NCI-H2171 treated with DMSO at 0.1 percent for 48 hours (cell line): Measurements from ENCODE around the gene SRD5A1.

Source experiments
- DNase-seq: peaks from one replicate; lab custom pipeline; 2025; lab: John Stamatoyannopoulos, UW

The SRD5A1 gene

DNA sequence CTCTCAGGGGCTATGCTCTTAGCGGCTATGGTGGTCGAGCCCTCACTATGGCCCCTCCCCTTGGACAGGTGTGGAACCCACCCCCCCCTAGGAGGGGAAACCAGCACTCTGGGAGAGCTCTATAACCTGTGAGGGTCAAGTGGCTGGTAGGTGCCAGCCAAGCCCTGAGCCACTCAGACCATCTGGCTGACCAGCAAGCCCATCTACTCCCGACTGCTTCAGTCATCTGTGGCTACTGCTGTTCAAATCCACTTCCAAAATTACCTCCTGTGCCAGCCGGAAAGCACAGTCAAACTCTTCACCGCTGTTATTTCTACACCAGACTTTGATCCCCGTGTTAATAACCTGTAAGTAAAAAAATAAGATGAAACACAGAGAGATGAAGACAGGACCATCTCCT lies 28.9 kb upstream of the SRD5A1 start:
- DNase-seq, result no peak

DNA sequence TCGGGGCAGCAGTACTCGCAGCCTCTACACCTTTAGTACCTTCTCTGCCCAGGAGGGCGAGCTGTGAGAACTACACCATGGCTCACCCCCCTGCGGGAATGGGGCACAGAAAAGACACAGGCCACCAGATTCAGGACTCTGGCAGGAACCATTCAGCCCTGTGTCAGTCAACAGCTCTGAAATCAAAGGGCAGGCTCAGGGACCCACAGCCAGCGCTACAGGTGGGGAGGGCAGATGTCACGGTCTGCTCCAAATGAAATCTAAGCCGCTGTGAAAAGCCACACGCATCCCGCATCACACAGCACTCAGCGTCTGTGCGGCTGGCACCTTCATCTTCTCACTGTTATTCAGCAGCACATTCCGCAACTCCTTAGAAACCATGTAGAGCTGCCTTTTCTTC lies 28.3 kb upstream of the SRD5A1 start:
- no peak for DNase-seq

- no peak for DNase-seq
Observed at GRCh38 chr5:6606884-6607558, 26.2 kb upstream of the SRD5A1 start.

DNA sequence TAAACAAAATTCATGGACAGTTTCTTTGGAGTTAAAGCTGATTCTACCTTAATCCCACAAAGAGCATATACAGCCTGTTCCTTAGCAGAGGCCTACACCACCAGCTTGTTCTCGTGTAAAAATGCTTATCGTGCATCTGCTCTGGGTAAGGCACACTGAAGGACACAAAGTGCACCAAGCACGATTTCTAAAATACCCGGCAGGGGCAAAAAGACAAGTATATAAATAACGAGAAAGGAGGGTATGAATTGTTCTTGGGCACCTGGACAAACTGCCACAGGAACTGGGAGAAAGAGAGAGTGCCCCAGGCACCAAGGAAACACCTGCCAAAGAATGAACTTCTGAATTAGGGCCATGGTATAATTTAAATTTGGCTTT lies 25.7 kb upstream of the SRD5A1 start:
- no peak for DNase-seq

GRCh38 chr5:6608016-6608415 lies 25.2 kb upstream of the SRD5A1 start:
- no peak for DNase-seq

DNA sequence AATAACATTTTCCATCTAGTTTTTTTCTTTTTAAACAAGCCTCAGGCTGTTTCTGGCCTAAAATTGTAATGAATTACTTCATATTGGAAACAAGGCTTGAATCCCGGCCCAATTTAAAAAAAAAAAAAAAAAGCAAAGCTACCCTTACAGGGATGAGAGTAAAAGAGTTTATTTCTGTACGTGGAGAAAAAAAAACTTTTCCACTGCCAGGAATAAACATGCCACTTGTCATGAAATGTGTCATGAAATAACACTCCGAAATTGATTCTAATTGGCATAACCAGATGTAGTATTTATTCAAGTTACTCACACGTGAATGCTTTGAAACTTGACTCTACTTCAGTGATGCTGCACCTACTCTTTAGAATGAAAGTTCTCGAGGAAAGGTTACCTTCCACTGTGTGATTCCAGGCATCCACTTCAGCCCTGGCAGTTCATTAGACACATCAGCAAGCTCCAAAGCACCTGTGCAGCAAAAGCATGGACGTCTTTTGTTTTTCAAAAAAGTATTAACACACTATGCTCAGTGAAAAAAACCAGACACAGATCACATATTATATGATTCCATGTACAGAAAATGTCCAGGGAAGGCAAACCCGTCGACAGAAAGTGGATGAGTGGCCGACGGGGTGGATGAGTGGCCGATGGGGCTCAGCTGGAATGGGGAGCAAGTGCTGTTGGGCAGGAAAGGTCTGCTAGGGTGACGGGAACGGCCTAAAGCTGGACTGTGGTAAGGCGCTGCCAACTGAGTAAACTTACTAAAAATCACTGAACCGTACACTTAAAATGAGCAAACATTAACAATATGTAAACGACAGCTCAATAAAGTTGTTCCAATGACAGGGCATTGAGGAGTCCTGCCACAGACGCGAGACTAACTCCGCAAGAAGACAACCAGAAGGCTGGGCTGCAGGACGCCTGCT lies 21.6 kb upstream of the SRD5A1 start:
- DNase-seq, result peak; percentile 83

DNA sequence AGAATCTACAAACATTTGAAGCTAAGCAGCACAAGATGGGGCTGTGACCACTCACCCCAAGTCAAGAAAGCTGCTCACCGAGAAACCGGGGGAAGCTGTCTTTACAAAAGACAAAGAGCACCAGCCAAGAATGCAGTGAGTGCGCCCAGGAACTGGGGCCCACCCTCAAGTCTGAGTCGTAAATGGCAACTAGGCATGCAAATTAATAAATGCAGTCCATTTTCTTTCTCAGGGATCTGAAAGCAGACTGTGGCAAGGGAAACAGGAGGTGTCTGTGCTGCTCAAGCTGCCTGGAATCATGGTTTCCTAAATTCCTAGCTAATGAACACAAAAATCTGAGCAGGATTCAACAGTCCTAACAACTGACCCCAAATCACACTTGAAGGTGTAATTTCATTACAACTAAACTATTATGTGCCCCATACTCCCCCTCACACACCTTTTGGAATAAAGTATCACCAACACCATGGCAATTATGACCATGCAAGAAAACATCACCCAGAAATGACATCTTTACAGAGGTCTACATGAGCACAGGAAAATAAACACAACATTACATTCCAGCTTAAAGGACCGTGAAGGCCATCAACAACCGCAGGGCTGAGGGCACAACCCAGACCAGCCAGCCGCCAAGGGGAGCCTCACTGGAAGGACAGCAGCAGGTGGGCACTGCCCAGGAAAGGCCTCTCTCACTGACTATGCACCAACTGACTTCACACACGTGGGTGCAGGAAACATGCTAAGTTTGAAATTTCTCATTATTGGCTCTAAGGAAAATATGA lies 18.0 kb upstream of the SRD5A1 start:
- no peak for DNase-seq

DNA sequence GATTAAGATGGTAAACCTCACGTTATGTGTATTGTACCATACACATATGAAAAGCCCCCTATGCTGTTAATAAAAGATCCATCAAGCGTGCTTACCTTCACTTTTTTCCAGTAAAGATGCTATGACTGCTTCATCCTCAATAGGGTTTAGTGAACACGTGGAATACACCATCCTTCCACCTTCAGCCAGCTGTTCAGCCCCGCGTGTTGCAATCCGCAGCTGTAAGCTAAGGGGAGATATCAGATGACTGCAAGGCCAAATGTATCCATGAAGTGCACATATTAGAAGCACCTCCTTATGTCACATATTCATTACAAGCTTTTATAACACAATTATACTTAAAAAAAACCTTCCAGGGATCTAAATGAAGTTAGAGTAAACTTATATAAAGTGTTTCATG lies 16.6 kb upstream of the SRD5A1 start:
- peak; percentile 28 for DNase-seq

DNA sequence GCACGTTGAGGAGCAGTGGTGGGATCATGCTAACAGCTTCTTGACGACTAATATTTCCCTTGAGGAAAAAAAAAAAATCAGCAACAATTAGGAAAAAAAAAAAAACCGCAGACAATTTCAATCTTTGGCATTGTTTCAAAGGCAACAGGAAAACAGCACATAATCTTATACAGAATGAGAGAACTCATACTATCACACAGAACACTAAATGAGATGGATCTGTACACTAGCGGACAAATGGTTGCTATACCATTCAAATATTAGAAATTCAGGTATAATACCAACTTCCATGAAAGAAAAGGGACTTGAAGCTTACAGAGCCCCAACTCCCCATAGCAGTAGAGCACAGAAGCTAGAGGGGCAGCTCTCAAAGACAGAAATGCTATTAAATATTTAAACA lies 10.0 kb upstream of the SRD5A1 start:
- no peak for DNase-seq

- no peak for DNase-seq
Observed at GRCh38 chr5:6623941-6624340, 9.3 kb upstream of the SRD5A1 start.

DNA sequence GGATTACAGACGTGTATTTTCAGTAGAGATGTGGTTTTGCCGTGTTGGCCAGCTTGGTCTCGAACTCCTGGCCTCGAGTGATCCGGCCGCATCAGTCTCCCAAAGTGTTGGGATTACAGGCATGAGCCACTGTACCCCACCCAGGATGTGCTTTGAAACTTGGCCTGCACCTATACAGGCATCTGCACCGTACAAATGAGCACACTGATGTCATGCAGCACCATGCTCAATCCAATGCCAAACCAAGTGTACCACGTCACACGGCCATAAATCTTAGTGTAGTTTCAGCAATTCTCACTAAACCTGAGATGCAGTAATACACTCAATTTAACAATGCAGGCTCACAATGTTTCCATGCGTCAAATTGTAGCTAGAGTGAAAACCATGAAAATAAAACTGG lies 6.7 kb upstream of the SRD5A1 start:
- DNase-seq, result no peak

DNA sequence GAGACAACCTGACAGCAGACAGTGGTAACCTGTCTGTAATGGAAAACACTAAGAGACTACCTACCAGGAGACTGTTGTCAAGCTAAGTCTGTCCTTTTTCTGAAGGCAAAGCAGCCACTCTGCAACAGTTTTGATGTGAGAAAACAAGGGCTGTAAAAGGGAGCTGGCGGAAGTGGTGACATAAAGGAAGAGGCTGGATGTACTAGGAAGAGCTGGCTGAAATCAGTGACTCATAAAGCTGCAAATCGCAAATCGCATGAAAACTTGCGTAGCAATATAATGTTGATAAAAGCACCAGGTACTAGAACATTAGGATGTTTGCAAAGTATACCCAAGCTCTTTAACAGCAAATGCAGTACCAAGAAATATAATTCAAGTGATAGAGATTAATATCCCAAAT lies 1.8 kb upstream of the SRD5A1 start:
- DNase-seq, result no peak

GRCh38 chr5:6632324-6632887 lies 834 bp upstream of the SRD5A1 start:
- DNase-seq, result peak; percentile 50

DNA sequence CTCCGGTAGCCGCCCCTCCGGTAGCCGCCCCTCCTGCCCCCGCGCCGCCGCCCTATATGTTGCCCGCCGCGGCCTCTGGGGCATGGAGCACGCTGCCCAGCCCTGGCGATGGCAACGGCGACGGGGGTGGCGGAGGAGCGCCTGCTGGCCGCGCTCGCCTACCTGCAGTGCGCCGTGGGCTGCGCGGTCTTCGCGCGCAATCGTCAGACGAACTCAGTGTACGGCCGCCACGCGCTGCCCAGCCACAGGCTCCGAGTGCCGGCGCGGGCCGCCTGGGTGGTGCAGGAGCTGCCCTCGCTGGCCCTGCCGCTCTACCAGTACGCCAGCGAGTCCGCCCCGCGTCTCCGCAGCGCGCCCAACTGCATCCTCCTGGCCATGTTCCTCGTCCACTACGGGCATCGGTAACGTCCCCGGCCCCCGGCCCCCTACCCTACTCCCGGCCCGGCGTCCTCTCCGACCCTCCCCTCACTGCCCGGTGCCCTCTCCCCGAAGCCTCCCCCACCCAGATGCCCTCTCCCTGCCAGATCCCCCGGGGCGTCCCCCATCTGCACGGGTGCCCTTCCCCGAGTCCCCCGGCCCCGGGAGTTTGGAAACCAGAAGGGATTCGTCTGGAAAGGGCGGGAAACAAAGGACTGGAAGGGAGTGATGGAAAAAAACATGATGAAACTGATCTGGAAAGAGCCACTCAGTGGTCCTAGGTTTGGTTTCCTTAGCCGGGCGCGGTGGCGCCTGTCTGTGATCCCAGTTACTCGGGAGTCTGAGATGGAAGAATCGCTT lies 417 bp downstream of the SRD5A1 start:
- peak; percentile 70 for DNase-seq

DNA sequence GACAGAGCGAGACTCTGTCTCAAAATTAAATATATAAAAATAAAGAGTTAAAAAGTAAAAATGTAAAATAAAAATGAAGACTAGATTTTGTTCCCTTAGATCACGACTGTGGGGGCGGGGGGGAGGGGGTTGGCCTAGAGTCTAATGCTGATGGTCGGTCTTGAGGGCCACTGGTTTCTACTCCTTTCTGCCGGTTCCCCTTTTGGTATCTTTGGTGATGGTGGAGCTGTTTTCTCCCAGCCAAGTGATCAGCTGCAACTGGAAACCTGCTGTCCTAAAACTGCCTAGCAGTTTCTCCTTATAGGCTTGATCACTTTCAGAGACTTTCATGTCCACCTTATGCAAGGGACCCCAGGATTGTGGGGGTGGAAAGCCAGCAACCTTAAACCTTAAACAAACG lies 1.1 kb downstream of the SRD5A1 start:
- DNase-seq, result peak; percentile 9

DNA sequence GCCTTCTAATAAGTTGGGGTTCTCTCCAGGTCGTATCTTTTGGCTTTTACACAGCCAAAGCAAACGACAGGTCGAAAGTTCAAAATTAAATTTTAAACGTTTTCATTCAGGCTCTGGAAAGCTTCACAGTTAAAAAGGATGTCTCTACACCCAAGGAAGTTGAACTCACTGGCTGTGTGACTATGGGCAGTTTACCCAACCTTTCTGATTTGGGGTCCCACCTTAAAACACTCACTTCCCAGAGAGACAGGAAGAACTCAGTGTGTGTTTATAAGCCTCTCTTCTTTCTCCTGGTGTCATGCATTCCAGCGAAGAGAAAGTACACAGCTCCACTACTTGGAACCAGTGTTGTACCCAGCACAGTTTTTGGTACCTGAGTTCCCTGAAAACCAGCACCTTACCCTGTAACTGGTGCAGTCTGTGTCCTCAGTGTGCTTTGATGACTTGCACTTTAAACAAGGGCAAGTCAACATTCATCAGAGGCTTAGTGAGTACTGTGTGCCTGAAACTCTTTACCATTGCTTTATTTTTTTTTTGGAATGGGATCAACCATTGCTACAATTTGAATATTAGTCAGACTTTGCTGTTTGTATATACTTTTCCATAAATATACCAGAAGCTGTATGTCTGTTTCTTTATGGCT lies 1.7 kb downstream of the SRD5A1 start:
- DNase-seq, result no peak

- no peak for DNase-seq
Observed at GRCh38 chr5:6636293-6636692, 3.1 kb downstream of the SRD5A1 start.

- no peak for DNase-seq
Observed at GRCh38 chr5:6637022-6637421, 3.8 kb downstream of the SRD5A1 start.

GRCh38 chr5:6637590-6637989 lies 4.3 kb downstream of the SRD5A1 start:
- DNase-seq, result no peak

DNA sequence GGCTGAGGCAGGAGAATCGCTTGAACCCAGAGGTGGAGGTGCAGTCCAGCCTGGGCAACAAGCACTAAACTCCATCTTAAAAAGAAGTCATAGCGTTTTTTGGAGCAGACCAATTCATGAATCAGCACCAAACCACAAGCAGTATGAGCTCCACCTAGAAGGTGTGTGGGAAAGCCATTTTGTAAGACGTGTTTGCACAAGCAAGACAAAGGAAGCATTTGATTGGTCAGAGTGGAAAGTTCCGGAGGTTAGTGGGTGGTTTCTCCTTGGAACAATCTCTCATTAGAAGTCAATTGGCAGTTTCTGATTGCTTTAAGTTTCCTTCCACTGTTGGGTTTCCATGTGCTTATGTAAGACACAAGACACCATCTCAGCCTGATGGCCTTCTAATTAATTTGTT lies 5.0 kb downstream of the SRD5A1 start:
- DNase-seq, result no peak

GRCh38 chr5:6642655-6643054 lies 9.4 kb downstream of the SRD5A1 start:
- no peak for DNase-seq
